K562 (cell line): ENCODE measurements around the gene IFT27. TPM values are rescaled to one million over a fixed set of nuclear protein-coding genes. Genes with fewer than 3 reads are reported as not detected.

Experiments
- ATAC-seq: fragments of 200-7000 bp; cut with Tn5 transposase; 3 replicates; pipeline ENCODE4 v1.9.1; 2020; ENCODE audit warnings: moderate library complexity
- BruUV-seq: library from RNA; stranded (reverse); fragments of 400-500 nt; replicated peaks from 2 replicates; lab custom pipeline; 2021; lab: Mats Ljungman, UMichigan
- CTCF ChIA-PET: fragments of 300-600 bp; formaldehyde crosslinking; extraction: SDS; loops from one replicate; lab custom pipeline; 2021; ENCODE audit warnings: low intra/inter-chr PET ratio; lab: Yijun Ruan, JAX
- POLR2A ChIA-PET: fragments of 300-600, 350-650 bp; sonication (Branson Sonifier 250); formaldehyde crosslinking; extraction: SDS; loops from one replicate; lab custom pipeline; 2021; ENCODE audit warnings: antibody characterized with exemption, inconsistent platforms; lab: Yijun Ruan, JAX
- DNase-seq, 4 experiments: peaks; one replicate each; pipeline versions ENCODE4 v3.0.0 to v3.0.0-alpha.2; 2011 to 2018; ENCODE audit warnings: low spot score in 3 of 4, mixed read lengths in 3 of 4; ENCODE audit errors: extremely low read depth in 1 of 4
- FAIRE-seq: peaks from 2 replicates; lab custom pipeline; 2011; peaks lifted over from hg19 to GRCh38; lab: Jason Lieb, UNC
- H2AFZ ChIP-seq: 2 replicates; pipeline ENCODE4 v1.6.0; 2011; ENCODE audit warnings: low read depth, low read length, control low read depth, inconsistent platforms
- H3K27ac ChIP-seq: fragments of 200-600 bp; 3 replicates; pipeline ENCODE4 v1.8.0; 2011; ENCODE audit warnings: low read depth, mild to moderate bottlenecking, control low read depth, inconsistent platforms, low read length, moderate library complexity, mixed read lengths; ENCODE audit errors: extremely low read depth
- H3K27me3 ChIP-seq, 2 experiments: fragments of 300-600 bp in 1 of 2; 2 replicates in 1 of 2; 3 replicates in 1 of 2; pipeline versions ENCODE4 v1.6.0 to v1.8.0; 2011; ENCODE audit warnings: inconsistent platforms in 2 of 2, low read length in 2 of 2, mild to moderate bottlenecking in 1 of 2, mixed read lengths in 1 of 2, moderate library complexity in 1 of 2; ENCODE audit not compliant: control insufficient read depth in 2 of 2, insufficient read depth in 2 of 2
- H3K36me3 ChIP-seq: fragments of 300-600 bp; 3 replicates; pipeline ENCODE4 v1.8.0; 2011; ENCODE audit warnings: mild to moderate bottlenecking, low read length, inconsistent platforms; ENCODE audit not compliant: control insufficient read depth, insufficient read depth
- H3K4me1 ChIP-seq, 2 experiments: fragments of 200-600 bp in 1 of 2; replicated peaks in 1 of 2; 2 replicates in 1 of 2; 3 replicates in 1 of 2; pipeline versions ENCODE4 v1.5.1 to v1.8.0; 2011; ENCODE audit warnings: inconsistent platforms in 2 of 2, low read length in 2 of 2, mild to moderate bottlenecking in 1 of 2, mixed read lengths in 1 of 2, moderate library complexity in 1 of 2; ENCODE audit not compliant: control insufficient read depth in 2 of 2, insufficient read depth in 2 of 2
- H3K4me2 ChIP-seq: 2 replicates; pipeline ENCODE4 v1.6.1; 2011; ENCODE audit warnings: low read length, control low read depth, inconsistent platforms, mixed read lengths; ENCODE audit not compliant: insufficient read depth
- H3K4me3 ChIP-seq: fragments of 200-600 bp; sonication (generic), shearing (Covaris generic); 2 replicates; pipeline ENCODE4 v1.5.1; 2016; ENCODE audit warnings: control low read depth, inconsistent platforms
- H3K79me2 ChIP-seq: fragments of 200-600 bp; 3 replicates; pipeline ENCODE4 v1.8.0; 2011; ENCODE audit warnings: low read length, inconsistent platforms; ENCODE audit not compliant: control insufficient read depth, insufficient read depth
- H3K9ac ChIP-seq, 2 experiments: 2 replicates each; pipeline versions ENCODE4 v1.6.0 to v1.6.1; 2011; ENCODE audit warnings: low read depth in 2 of 2, low read length in 2 of 2, control low read depth in 1 of 2, inconsistent platforms in 1 of 2, mild to moderate bottlenecking in 1 of 2, mixed read lengths in 1 of 2; ENCODE audit not compliant: insufficient read depth in 1 of 2
- H3K9me1 ChIP-seq: one replicate; pipeline ENCODE4 v1.6.0; 2011; ENCODE audit warnings: inconsistent platforms, mild to moderate bottlenecking, low read length, moderate library complexity; ENCODE audit not compliant: control insufficient read depth, insufficient read depth
- H3K9me3 ChIP-seq: replicated peaks from 2 replicates; pipeline ENCODE4 v1.5.1; 2011; ENCODE audit warnings: low read depth, low read length, inconsistent platforms; ENCODE audit not compliant: control insufficient read depth, insufficient read depth
- H4K20me1 ChIP-seq: replicated peaks from 2 replicates; pipeline ENCODE4 v1.6.1; 2011; ENCODE audit warnings: low read length, inconsistent platforms, mixed read lengths; ENCODE audit not compliant: control insufficient read depth, insufficient read depth
- BRD4 ChIP-seq: fragments of 200-600 bp; sonication (generic); IDR thresholded peaks from 2 replicates; pipeline ENCODE4 v1.6.1; 2017; ENCODE audit warnings: inconsistent platforms
- GTF2F1 ChIP-seq: IDR thresholded peaks from 2 replicates; pipeline ENCODE4 v1.6.1; 2011; ENCODE audit warnings: low read depth, low read length, improper control_type of control experiment
- HNRNPLL ChIP-seq: fragments of 200-400 bp; formaldehyde crosslinking; IDR thresholded peaks from 2 replicates; pipeline ENCODE4 v1.6.1; 2017; ENCODE audit warnings: low read length, low read depth, mild to moderate bottlenecking; ENCODE audit not compliant: poor library complexity, severe bottlenecking
- KDM5B ChIP-seq: fragments of 200-600 bp; sonication (generic); IDR thresholded peaks from 2 replicates; pipeline ENCODE4 v1.6.1; 2012; ENCODE audit warnings: low read depth, mild to moderate bottlenecking, moderate library complexity, low read length, control low read depth, inconsistent platforms; ENCODE audit not compliant: insufficient replicate concordance
- MLX ChIP-seq, 2 experiments: fragments of 450-650 bp in 1 of 2; sonication (generic) in 1 of 2; formaldehyde crosslinking; conservative IDR thresholded peaks; 2 replicates each; pipeline versions ENCODE4 v1.4.0 to v1.8.1; 2020 to 2022; ENCODE audit warnings: mild to moderate bottlenecking in 1 of 2, missing genetic modification reagents in 1 of 2
- NFE2L1 ChIP-seq: fragments of 450-650 bp; IDR thresholded peaks from 2 replicates; pipeline ENCODE4 v1.6.1; 2016; ENCODE audit warnings: missing genetic modification characterization, low read depth, mild to moderate bottlenecking, missing compliant biosample characterization, moderate library complexity, borderline replicate concordance
- RBM39 ChIP-seq: fragments of 200-400 bp; formaldehyde crosslinking; optimal IDR thresholded peaks from 2 replicates; pipeline ENCODE3; 2018; ENCODE audit warnings: low read depth, low read length
- THRA ChIP-seq: fragments of 450-650 bp; IDR thresholded peaks from 2 replicates; pipeline ENCODE4 v1.6.1; 2017; ENCODE audit warnings: mild to moderate bottlenecking, moderate library complexity
- ZBTB2 ChIP-seq: fragments of 450-650 bp; IDR thresholded peaks from 2 replicates; pipeline ENCODE4 v1.6.1; 2016; ENCODE audit warnings: antibody characterized with exemption
- ZNF347 ChIP-seq: fragments of 450-650 bp; formaldehyde crosslinking; IDR thresholded peaks from 2 replicates; pipeline ENCODE4 v1.4.0; 2020; ENCODE audit warnings: low read depth, mild to moderate bottlenecking, moderate library complexity
- ZNF507 ChIP-seq: conservative IDR thresholded peaks from 2 replicates; pipeline ENCODE4 v1.6.1; 2017; ENCODE audit warnings: missing genetic modification characterization, missing compliant biosample characterization
- WGBS: fragments of 100-300 bp; shearing (Covaris generic); methylation state at CpG from one replicate; pipeline ENCODE4 v1.1.6; 2016; ENCODE audit warnings: low coverage, mixed read lengths; ENCODE audit not compliant: insufficient coverage; ENCODE audit errors: missing lambda C conversion rate; 5-methylcytosine and 5-hydroxymethylcytosine counted together
- in situ Hi-C: fragments of 300-500 bp; cut with MboI; formaldehyde crosslinking; loops from 4 replicates; pipeline ENCODE4 v1.15.0; 2018; ENCODE audit warnings: inconsistent platforms, mixed read lengths
- intact Hi-C: fragments of 100-400 bp; cut with micrococcal nuclease; formaldehyde crosslinking; loops from 2 replicates; pipeline ENCODE4 v1.14.2; 2022
- polyA plus RNA-seq, 8 experiments: library from polyadenylated mRNA; depleted of rRNA in 4 of 8; stranded (reverse) in 5 of 8; unstranded in 3 of 8; fragments of >200 nt; fragmentation: Nextera tagmentation in 2 of 8; fragmentation: Illumina TruSeq in 1 of 8; extraction: Ambion mirVana in 2 of 8; extraction: Trizol in 1 of 8; gene quantifications; 2 replicates each; pipeline versions ENCODE4 v1.2.1 to v1.2.3, GENCODE V29; 2011 to 2014; ENCODE audit warnings: inconsistent platforms in 1 of 8, missing spikeins in 1 of 8
- total RNA-seq, 7 experiments: library from RNA; depleted of rRNA in 6 of 7; stranded (reverse); fragments of >200 nt in 6 of 7; fragmentation: Illumina TruSeq in 2 of 7; extraction: Trizol in 2 of 7; gene quantifications; 2 replicates each; pipeline versions ENCODE4 v1.2.1 to v1.2.3, GENCODE V29; 2011 to 2021; ENCODE audit warnings: low replicate concordance in 1 of 7

The IFT27 gene
- total and polyA plus RNA-seq, 9 of the 15 experiments (the other 6 are each of a cell fraction or from before 2014, with no cell fraction given): 0.01 to 1.4 (median 0.14) TPM; not detected in 1

GRCh38 chr22:36806835-36807234 is 30.9 kb upstream of the IFT27 start:
- Histone ChIP-seq H4K20me1 (no peaks in the 10 kb centered on the region), H3K9me3 (no peaks in the 10 kb centered on the region), H3K4me2 (no peak overlapping the region), H3K4me3 (no peak overlapping the region), H3K9ac (no peak overlapping the region), H3K36me3 (no peaks in the 10 kb centered on the region), H3K4me1 (no peaks in the 10 kb centered on the region), H2AFZ (no peak overlapping the region), H3K27me3 (peaks cover 7 to 35% of the 10 kb centered on the region in 2 experiments; a peak in 4 of 5 replicates), H3K27ac (no peak overlapping the region), H3K79me2 (no peaks in the 10 kb centered on the region), H3K9me1 (no peaks in the 10 kb centered on the region)
- DNase-seq (no peak), FAIRE-seq (no peak), ATAC-seq (no peak)
- TF ChIP-seq BRD4 (no peak), ZNF347 (no peak), NFE2L1 (tag) (no peak)
- ChIA-PET CTCF (no interaction called here), POLR2A (no interaction called here)
- no TSS peak for BruUV-seq
- intact Hi-C loops: no loop called here
- 6% methylated on average over 6 of the region's 6 CpGs for WGBS
- in situ Hi-C loops: no loop called here

- POLR2A ChIA-PET: interaction anchor here (0.7 to 0.8 kb wide), 2 partner anchors 257 to 265 kb away, joined by 3 read pairs; no protein-coding TSS in a partner anchor
- Histone ChIP-seq H3K4me3 (no peak overlapping the region), H3K27me3 (peaks cover 7 to 27% of the 10 kb centered on the region in 2 experiments; a peak in 4 of 5 replicates), H3K4me1 (no peaks in the 10 kb centered on the region), H3K4me2 (no peak overlapping the region), H4K20me1 (no peaks in the 10 kb centered on the region), H3K9ac (no peak overlapping the region), H3K9me1 (no peaks in the 10 kb centered on the region), H3K9me3 (no peaks in the 10 kb centered on the region), H2AFZ (no peak overlapping the region), H3K27ac (no peak overlapping the region), H3K36me3 (no peaks in the 10 kb centered on the region), H3K79me2 (no peaks in the 10 kb centered on the region)
- DNase-seq (no peak), FAIRE-seq (no peak), ATAC-seq (no peak)
- WGBS: no CpG with 5 or more reads among the region's 1 CpG
- intact Hi-C loops (no loop called here), in situ Hi-C loops (no loop called here)
- no TSS peak for BruUV-seq
- CTCF ChIA-PET: no interaction called here
- TF ChIP-seq ZNF507 (tag): no peak
- TF ChIP-seq GTF2F1: no peak
- TF ChIP-seq MLX (CRISPR knock-in tag; conservative IDR thresholded peaks at IDR 0.05): no peak
- no peak for TF ChIP-seq ZBTB2
- no peak for TF ChIP-seq HNRNPLL
- TF ChIP-seq THRA: no peak
- TF ChIP-seq KDM5B: no peak
- TF ChIP-seq RBM39: no peak
Observed at GRCh38 chr22:36803358-36803757, 27.4 kb upstream of the IFT27 start.
